Caco-2 (cell line): ENCODE data around the gene BTBD9. TPM values are rescaled to one million over a fixed set of nuclear protein-coding genes. Genes with fewer than 3 reads are reported as not detected.

Experiments used
- BruUV-seq: library from RNA; stranded (reverse); fragments of 400-500 nt; replicated peaks from 2 replicates; lab custom pipeline; 2021; lab: Mats Ljungman, UMichigan
- CTCF ChIA-PET: fragments of 300-600 bp; sonication (Branson Sonifier 250); formaldehyde crosslinking; loops from one replicate; lab custom pipeline; 2022; ENCODE audit warnings: antibody characterized with exemption; lab: Charles Lee
- POLR2A ChIA-PET: fragments of 300-600 bp; sonication (Branson Sonifier 250); formaldehyde crosslinking; loops from one replicate; lab custom pipeline; 2022; ENCODE audit warnings: antibody characterized with exemption; lab: Charles Lee
- DNase-seq, 2 experiments: peaks; one replicate each; pipeline versions ENCODE4 v3.0.0 to v3.0.0-alpha.2; 2020 to 2022
- H3K27me3 ChIP-seq: replicated peaks from 2 replicates; pipeline ENCODE4 v1.6.0; 2011; ENCODE audit warnings: low read length; ENCODE audit not compliant: control insufficient read depth, insufficient read depth
- H3K36me3 ChIP-seq: 2 replicates; pipeline ENCODE4 v1.5.1; 2011; ENCODE audit warnings: low read length; ENCODE audit not compliant: control insufficient read depth, insufficient read depth
- H3K4me1 ChIP-seq: fragments of 250-450 bp; sonication (Bioruptor Pico); 2 replicates; pipeline ENCODE4 v1.5.1; 2020; ENCODE audit warnings: mild to moderate bottlenecking
- H3K4me3 ChIP-seq: 2 replicates; pipeline ENCODE4 v1.5.1; 2011; ENCODE audit warnings: low read depth, mild to moderate bottlenecking, control low read depth, low read length
- H3K9me3 ChIP-seq: fragments of 250-450 bp; sonication (Bioruptor Pico); 2 replicates; pipeline ENCODE4 v1.5.1; 2020; ENCODE audit warnings: mild to moderate bottlenecking, moderate library complexity
- H3K27ac Mint-ChIP-seq: one replicate; pipeline ENCODE4 v1.8.0; 2022; ENCODE audit warnings: mixed read lengths; ENCODE audit not compliant: unreplicated experiment
- H3K27me3 Mint-ChIP-seq: one replicate; pipeline ENCODE4 v1.8.0; 2022; ENCODE audit warnings: mixed read lengths; ENCODE audit not compliant: insufficient read depth, unreplicated experiment
- H3K36me3 Mint-ChIP-seq: one replicate; pipeline ENCODE4 v1.8.0; 2022; ENCODE audit warnings: mild to moderate bottlenecking, mixed read lengths; ENCODE audit not compliant: insufficient read depth, unreplicated experiment
- H3K4me1 Mint-ChIP-seq: one replicate; pipeline ENCODE4 v1.8.0; 2022; ENCODE audit warnings: low read depth, mixed read lengths; ENCODE audit not compliant: unreplicated experiment
- H3K4me3 Mint-ChIP-seq: one replicate; pipeline ENCODE4 v1.8.0; 2022; ENCODE audit warnings: mild to moderate bottlenecking, moderate library complexity, mixed read lengths; ENCODE audit not compliant: unreplicated experiment
- H3K9me3 Mint-ChIP-seq: one replicate; pipeline ENCODE4 v1.8.0; 2022; ENCODE audit warnings: mixed read lengths; ENCODE audit not compliant: unreplicated experiment
- intact Hi-C: fragments of 100-400 bp; cut with micrococcal nuclease; formaldehyde crosslinking; loops from one replicate; pipeline ENCODE4 v1.10.0; 2022; ENCODE audit not compliant: unreplicated experiment
- total RNA-seq: library from RNA; stranded (reverse); gene quantifications from 2 replicates; pipeline ENCODE4 v1.2.3, GENCODE V29; 2022
- TF ChIP-seq, protein P1 (sequence below), 2 experiments: fragments of 200-600 bp in 1 of 2; IDR thresholded peaks; 1 replicate in 1 of 2; 2 replicates in 1 of 2; pipeline versions ENCODE4 v1.5.1 to v1.8.0; 2011 to 2022; ENCODE audit warnings: antibody characterized with exemption in 1 of 2, control low read depth in 1 of 2, inconsistent platforms in 1 of 2, low read depth in 1 of 2, low read length in 1 of 2, mild to moderate bottlenecking in 1 of 2, moderate library complexity in 1 of 2; ENCODE audit not compliant: insufficient read depth in 1 of 2, severe bottlenecking in 1 of 2, unreplicated experiment in 1 of 2

The BTBD9 gene
- total RNA-seq, 1 experiment from 2014 or later = 19.6 TPM

DNA sequence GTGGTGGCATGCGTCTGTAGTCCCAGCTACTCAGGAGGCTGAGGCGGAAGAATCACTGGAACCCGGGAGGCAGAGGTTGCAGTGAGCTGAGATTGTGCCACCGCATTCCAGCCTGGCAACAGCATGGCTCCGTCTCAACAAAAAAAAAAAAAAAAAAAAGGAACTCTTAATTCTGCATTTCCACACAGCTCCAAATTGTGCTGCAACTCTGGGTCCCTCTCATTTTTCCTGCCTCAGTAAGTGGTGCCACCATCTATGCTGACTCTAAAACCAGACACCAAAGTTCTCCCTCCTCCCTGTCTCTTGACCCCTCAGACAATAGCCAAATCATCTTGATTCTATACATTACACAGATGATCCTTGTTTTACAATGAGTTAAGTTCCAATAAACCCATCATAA, 133.9 kb downstream of the BTBD9 start:
- H3K27ac Mint-ChIP-seq = no peak overlapping the region
- no peaks in the 10 kb centered on the region for H3K27me3 Mint-ChIP-seq
- peaks cover 12% of the 10 kb centered on the region; the same call in 1 of the 2 replicates for H3K4me1 ChIP-seq
- peaks cover 5% of the 10 kb centered on the region for H3K4me1 Mint-ChIP-seq
- no TSS peak for BruUV-seq
- TF ChIP-seq, protein P1, sequence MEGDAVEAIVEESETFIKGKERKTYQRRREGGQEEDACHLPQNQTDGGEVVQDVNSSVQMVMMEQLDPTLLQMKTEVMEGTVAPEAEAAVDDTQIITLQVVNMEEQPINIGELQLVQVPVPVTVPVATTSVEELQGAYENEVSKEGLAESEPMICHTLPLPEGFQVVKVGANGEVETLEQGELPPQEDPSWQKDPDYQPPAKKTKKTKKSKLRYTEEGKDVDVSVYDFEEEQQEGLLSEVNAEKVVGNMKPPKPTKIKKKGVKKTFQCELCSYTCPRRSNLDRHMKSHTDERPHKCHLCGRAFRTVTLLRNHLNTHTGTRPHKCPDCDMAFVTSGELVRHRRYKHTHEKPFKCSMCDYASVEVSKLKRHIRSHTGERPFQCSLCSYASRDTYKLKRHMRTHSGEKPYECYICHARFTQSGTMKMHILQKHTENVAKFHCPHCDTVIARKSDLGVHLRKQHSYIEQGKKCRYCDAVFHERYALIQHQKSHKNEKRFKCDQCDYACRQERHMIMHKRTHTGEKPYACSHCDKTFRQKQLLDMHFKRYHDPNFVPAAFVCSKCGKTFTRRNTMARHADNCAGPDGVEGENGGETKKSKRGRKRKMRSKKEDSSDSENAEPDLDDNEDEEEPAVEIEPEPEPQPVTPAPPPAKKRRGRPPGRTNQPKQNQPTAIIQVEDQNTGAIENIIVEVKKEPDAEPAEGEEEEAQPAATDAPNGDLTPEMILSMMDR (IDR thresholded peaks at IDR 0.05; ENCODE audit: insufficient read depth in 1 of 2, low read depth in 1 of 2, low read length in 1 of 2, severe bottlenecking in 1 of 2, unreplicated experiment in 1 of 2) = no peak
- no peaks in the 10 kb centered on the region for H3K9me3 ChIP-seq
- H3K36me3 ChIP-seq = no peaks in the 10 kb centered on the region
- POLR2A ChIA-PET = no interaction called here
- H3K9me3 Mint-ChIP-seq = no peaks in the 10 kb centered on the region
- H3K36me3 Mint-ChIP-seq = no peaks in the 10 kb centered on the region
- intact Hi-C loops = no loop called here
- H3K27me3 ChIP-seq = no peaks in the 10 kb centered on the region
- no peak for DNase-seq
- H3K4me3 Mint-ChIP-seq = no peak overlapping the region
- CTCF ChIA-PET = no interaction called here
- no peak overlapping the region for H3K4me3 ChIP-seq

DNA sequence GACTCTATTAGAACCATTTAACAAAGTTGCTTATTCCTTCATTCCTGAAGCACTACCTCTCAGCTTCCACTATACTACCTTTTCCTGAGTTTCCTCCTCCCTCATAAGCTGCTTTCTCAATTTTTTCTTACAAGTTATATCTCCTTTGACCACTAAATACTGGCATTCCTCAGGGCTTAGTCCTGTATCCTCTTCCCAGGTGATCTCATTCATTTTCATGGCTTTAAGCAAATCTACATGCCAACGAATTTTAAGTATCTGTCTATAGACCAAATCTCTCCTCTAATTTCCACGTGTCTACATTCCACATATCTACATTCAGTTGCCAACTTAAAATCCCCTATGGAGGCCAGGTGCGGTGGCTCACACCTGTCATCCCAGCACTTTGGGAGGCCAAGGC, 134.7 kb downstream of the BTBD9 start:
- Mint-ChIP-seq H3K27me3 (no peaks in the 10 kb centered on the region), H3K36me3 (no peaks in the 10 kb centered on the region), H3K4me3 (no peak overlapping the region), H3K27ac (no peak overlapping the region), H3K4me1 (peaks cover 2% of the 10 kb centered on the region), H3K9me3 (no peaks in the 10 kb centered on the region)
- ChIA-PET POLR2A (no interaction called here), CTCF (no interaction called here)
- Histone ChIP-seq H3K36me3 (no peaks in the 10 kb centered on the region), H3K4me3 (no peak overlapping the region), H3K9me3 (no peaks in the 10 kb centered on the region), H3K4me1 (peaks cover 12% of the 10 kb centered on the region; the same call in 1 of the 2 replicates), H3K27me3 (no peaks in the 10 kb centered on the region)
- no peak for DNase-seq
- intact Hi-C loops = no loop called here
- TF ChIP-seq, protein P1 (IDR thresholded peaks at IDR 0.05; ENCODE audit: insufficient read depth in 1 of 2, low read depth in 1 of 2, low read length in 1 of 2, severe bottlenecking in 1 of 2, unreplicated experiment in 1 of 2) = no peak
- no TSS peak for BruUV-seq

DNA sequence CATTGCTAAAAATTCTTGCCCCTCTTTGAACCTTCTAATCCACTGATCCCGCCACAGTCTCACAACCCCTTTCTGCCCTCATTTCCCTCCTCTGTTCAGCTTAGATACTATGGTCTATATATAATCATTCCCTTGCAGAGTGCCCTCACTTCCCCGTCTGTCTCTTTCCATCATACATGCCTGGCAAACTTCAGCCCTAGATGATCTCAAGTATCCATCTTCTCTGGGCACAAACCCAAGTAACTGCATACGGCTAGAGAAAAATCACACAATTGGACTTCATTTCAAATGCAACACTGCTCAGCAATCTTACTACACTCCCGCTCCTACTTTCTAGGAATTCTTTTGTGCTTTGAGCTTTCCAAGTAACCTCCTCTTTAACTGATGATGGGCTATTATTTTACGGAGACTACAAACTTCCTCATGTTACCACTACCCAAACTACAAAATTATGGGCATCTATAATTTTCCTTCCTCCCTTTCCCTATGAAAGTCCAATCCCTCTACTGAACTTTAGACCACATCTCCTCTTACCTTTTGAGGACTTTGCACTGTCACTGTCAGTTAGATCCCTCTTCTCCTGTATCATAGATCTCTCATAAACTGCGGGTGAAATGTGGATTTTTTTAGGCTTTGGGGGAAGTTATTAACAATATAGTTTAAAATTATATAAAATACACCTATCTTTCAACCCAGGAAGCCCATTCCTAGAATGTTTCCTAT, 135.6 kb downstream of the BTBD9 start:
- intact Hi-C loops = no loop called here
- POLR2A ChIA-PET = no interaction called here
- no peaks in the 10 kb centered on the region for H3K4me1 Mint-ChIP-seq

More for the DNA sequence above, 135.6 kb downstream of the BTBD9 start:
- peaks cover 12% of the 10 kb centered on the region; the same call in 1 of the 2 replicates for H3K4me1 ChIP-seq
- DNase-seq = no peak
- Mint-ChIP-seq H3K4me3 (no peak overlapping the region), H3K36me3 (no peaks in the 10 kb centered on the region), H3K27me3 (no peaks in the 10 kb centered on the region), H3K9me3 (no peaks in the 10 kb centered on the region), H3K27ac (no peak overlapping the region)
- no TSS peak for BruUV-seq
- CTCF ChIA-PET = no interaction called here
- TF ChIP-seq, protein P1 (IDR thresholded peaks at IDR 0.05; ENCODE audit: insufficient read depth in 1 of 2, low read depth in 1 of 2, low read length in 1 of 2, severe bottlenecking in 1 of 2, unreplicated experiment in 1 of 2) = no peak
- H3K36me3 ChIP-seq = no peaks in the 10 kb centered on the region
- no peak overlapping the region for H3K4me3 ChIP-seq
- no peaks in the 10 kb centered on the region for H3K27me3 ChIP-seq
- no peaks in the 10 kb centered on the region for H3K9me3 ChIP-seq
